Activated CD4-positive, alpha-beta T cell treated with anti-CD3 and anti-CD28 coated beads, Interleukin-2, amount 10 ng/mL, durations not matched to agents 24 days and 14 days (primary cell): ENCODE data around the gene PRDM1. TPM values are rescaled to one million over a fixed set of nuclear protein-coding genes. Genes with fewer than 3 reads are reported as not detected.

Experiments
- DNase-seq: peaks from one replicate; pipeline ENCODE4 v3.0.0; 2022
- H3K27ac Mint-ChIP-seq: one replicate; pipeline ENCODE4 v1.8.0; 2022; ENCODE audit warnings: mild to moderate bottlenecking, mixed read lengths
- H3K27me3 Mint-ChIP-seq: one replicate; pipeline ENCODE4 v1.8.0; 2022; ENCODE audit warnings: mixed read lengths
- H3K36me3 Mint-ChIP-seq: one replicate; pipeline ENCODE4 v1.8.0; 2022; ENCODE audit warnings: low read depth, mild to moderate bottlenecking, mixed read lengths
- H3K4me1 Mint-ChIP-seq: one replicate; pipeline ENCODE4 v1.8.0; 2021; ENCODE audit warnings: mixed read lengths
- H3K4me3 Mint-ChIP-seq: one replicate; pipeline ENCODE4 v1.8.0; 2022; ENCODE audit warnings: mild to moderate bottlenecking, moderate library complexity, mixed read lengths
- H3K9me3 Mint-ChIP-seq: one replicate; pipeline ENCODE4 v1.8.0; 2021; ENCODE audit warnings: mixed read lengths
- intact Hi-C: fragments of 100-400 bp; cut with micrococcal nuclease; formaldehyde crosslinking; loops from one replicate; pipeline ENCODE4 v1.15.1; 2023
- total RNA-seq: library from RNA; stranded (reverse); gene quantifications from 2 replicates; pipeline ENCODE4 v1.2.3, GENCODE V29; 2022

PRDM1 gene
- total RNA-seq, 1 donor from 2014 or later = 37.4 TPM

GRCh38 chr6:106120006-106120405 lies 33.9 kb downstream of the PRDM1 start:
- H3K9me3 Mint-ChIP-seq = peaks cover 7% of the 10 kb centered on the region
- no peak for DNase-seq
- peaks cover 3% of the 10 kb centered on the region for H3K36me3 Mint-ChIP-seq
- peaks cover 2% of the 10 kb centered on the region for H3K27me3 Mint-ChIP-seq
- no peak overlapping the region for H3K4me3 Mint-ChIP-seq
- intact Hi-C loops = no loop called here
- H3K4me1 Mint-ChIP-seq = peaks cover 66% of the 10 kb centered on the region
- H3K27ac Mint-ChIP-seq = no peak overlapping the region

- intact Hi-C loops = no loop called here
- peaks cover 2% of the 10 kb centered on the region for H3K27me3 Mint-ChIP-seq
Measured at GRCh38 chr6:106120406-106120805, 34.3 kb downstream of the PRDM1 start.

DNA sequence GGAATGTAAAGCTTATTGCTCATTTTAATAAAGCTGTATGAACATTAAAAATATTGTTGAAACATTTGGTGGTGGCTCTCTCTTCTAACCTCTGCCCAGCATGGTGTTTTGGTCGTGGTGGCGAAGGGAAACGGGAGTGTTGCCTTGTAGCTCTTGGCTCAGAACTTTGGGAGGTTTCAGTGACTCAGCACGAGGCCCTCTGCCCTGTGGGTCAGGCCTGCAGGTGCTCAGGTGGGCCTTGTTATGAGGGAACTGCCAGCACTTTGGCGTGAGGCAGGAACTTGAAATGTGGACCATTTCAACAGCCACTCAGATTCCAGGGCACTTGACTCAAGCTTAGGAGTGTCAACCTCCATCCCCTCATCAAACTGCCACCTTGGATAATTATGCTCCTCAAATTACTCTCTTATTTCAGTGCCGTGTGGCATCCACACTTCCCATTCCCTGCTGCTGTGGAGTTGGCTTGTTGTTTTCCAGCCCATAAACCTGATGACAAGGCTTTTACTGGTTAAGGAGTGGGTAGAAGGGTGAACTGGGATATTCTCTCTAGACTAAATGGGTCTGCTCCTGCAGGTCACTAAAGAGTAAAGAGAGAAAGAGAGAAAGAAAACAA lies 36.3 kb downstream of the PRDM1 start:
- H3K4me1 Mint-ChIP-seq = peaks cover 61% of the 10 kb centered on the region
- intact Hi-C loops = no loop called here
- H3K36me3 Mint-ChIP-seq = peaks cover 3% of the 10 kb centered on the region
- H3K4me3 Mint-ChIP-seq = no peak overlapping the region
- H3K27ac Mint-ChIP-seq = no peak overlapping the region
- H3K9me3 Mint-ChIP-seq = peaks cover 7% of the 10 kb centered on the region
- peaks cover 2% of the 10 kb centered on the region for H3K27me3 Mint-ChIP-seq
- DNase-seq = no peak

More at GRCh38 chr6:106120406-106120805, 34.3 kb downstream of the PRDM1 start:
- Mint-ChIP-seq H3K9me3 (peaks cover 7% of the 10 kb centered on the region), H3K4me3 (no peak overlapping the region), H3K36me3 (peaks cover 3% of the 10 kb centered on the region), H3K27ac (no peak overlapping the region), H3K4me1 (peaks cover 66% of the 10 kb centered on the region)
- no peak for DNase-seq

GRCh38 chr6:106122938-106123656 lies 37.0 kb downstream of the PRDM1 start:
- H3K9me3 Mint-ChIP-seq = peaks cover 7% of the 10 kb centered on the region
- H3K27me3 Mint-ChIP-seq = peaks cover 2% of the 10 kb centered on the region
- peaks cover 54% of the 10 kb centered on the region for H3K4me1 Mint-ChIP-seq
- H3K36me3 Mint-ChIP-seq = peaks cover 3% of the 10 kb centered on the region
- intact Hi-C loops = no loop called here
- no peak overlapping the region for H3K27ac Mint-ChIP-seq
- no peak for DNase-seq
- H3K4me3 Mint-ChIP-seq = no peak overlapping the region

DNA sequence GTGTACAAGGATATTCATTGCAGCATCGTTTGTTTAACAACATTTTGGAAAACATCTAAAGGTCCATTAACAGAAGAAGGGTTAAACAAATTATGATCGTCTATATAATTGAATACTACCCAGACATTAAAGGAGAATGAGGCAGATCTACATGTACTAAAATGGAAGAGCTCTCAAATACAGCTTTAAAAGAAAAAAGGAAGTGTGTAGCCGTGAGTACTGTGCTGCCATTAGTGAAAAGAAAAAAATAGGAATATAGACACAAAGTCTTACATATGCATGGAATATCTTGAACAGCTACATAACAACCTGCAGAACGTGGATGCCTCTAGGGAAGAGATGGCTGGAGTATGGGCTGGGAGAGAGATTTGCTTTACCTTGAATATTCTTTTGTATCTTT lies 37.9 kb downstream of the PRDM1 start:
- peaks cover 3% of the 10 kb centered on the region for H3K36me3 Mint-ChIP-seq
- H3K27me3 Mint-ChIP-seq = peaks cover 2% of the 10 kb centered on the region
- H3K27ac Mint-ChIP-seq = no peak overlapping the region
- peaks cover 49% of the 10 kb centered on the region for H3K4me1 Mint-ChIP-seq
- DNase-seq = no peak
- intact Hi-C loops = no loop called here
- peaks cover 7% of the 10 kb centered on the region for H3K9me3 Mint-ChIP-seq
- no peak overlapping the region for H3K4me3 Mint-ChIP-seq

- peaks cover 3% of the 10 kb centered on the region for H3K9me3 Mint-ChIP-seq
- peak overlapping the region; percentile 47 for H3K27ac Mint-ChIP-seq
- peaks cover 2% of the 10 kb centered on the region for H3K27me3 Mint-ChIP-seq
- DNase-seq = no peak
- intact Hi-C loops = no loop called here
- H3K4me1 Mint-ChIP-seq = peaks cover 45% of the 10 kb centered on the region
- H3K36me3 Mint-ChIP-seq = peaks cover 3% of the 10 kb centered on the region
- no peak overlapping the region for H3K4me3 Mint-ChIP-seq
Measured at GRCh38 chr6:106124437-106125430, 38.6 kb downstream of the PRDM1 start.

DNA sequence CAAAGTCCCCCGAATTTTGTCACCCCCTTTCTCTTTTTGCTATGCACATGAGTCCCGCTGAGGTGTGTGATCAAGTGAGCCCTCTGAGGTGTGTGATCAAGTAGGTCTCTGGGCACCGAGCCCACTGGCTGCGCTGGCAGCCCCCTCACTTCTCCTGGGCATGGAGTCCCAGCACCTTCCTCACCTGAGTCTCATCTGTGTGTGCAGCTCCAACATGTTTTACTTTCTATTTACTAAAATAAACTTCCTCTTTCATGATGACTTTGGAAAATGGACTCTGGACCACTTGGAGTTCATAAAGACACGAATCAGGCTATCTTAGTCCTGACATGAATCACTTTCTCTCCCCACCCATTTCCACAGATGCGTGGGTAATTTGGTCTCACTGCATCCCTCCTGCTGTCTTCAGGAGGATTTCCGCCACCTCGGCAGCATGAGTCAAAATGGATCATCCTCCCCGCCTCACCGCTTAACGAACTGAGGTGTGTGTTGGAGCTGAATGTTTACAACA lies 39.8 kb downstream of the PRDM1 start:
- no peaks in the 10 kb centered on the region for H3K9me3 Mint-ChIP-seq
- intact Hi-C loops = loop anchor here (1.0 kb wide), 2 partner anchors 9 to 38 kb away; no protein-coding TSS in a partner anchor
- H3K27me3 Mint-ChIP-seq = peaks cover 2% of the 10 kb centered on the region
- H3K27ac Mint-ChIP-seq = peak overlapping the region; percentile 89
- H3K4me1 Mint-ChIP-seq = peaks cover 42% of the 10 kb centered on the region
- H3K4me3 Mint-ChIP-seq = peak overlapping the region; percentile 55
- H3K36me3 Mint-ChIP-seq = no peaks in the 10 kb centered on the region
- peak; percentile 76 for DNase-seq

GRCh38 chr6:106126482-106126881 lies 40.3 kb downstream of the PRDM1 start:
- H3K9me3 Mint-ChIP-seq = no peaks in the 10 kb centered on the region
- no peaks in the 10 kb centered on the region for H3K36me3 Mint-ChIP-seq
- H3K27me3 Mint-ChIP-seq = peaks cover 2% of the 10 kb centered on the region
- peak overlapping the region; percentile 89 for H3K27ac Mint-ChIP-seq
- intact Hi-C loops = loop anchor here (1.0 kb wide), 2 partner anchors 9 to 38 kb away; no protein-coding TSS in a partner anchor
- H3K4me1 Mint-ChIP-seq = peaks cover 42% of the 10 kb centered on the region
- H3K4me3 Mint-ChIP-seq = peak overlapping the region; percentile 55
- DNase-seq = no peak

DNA sequence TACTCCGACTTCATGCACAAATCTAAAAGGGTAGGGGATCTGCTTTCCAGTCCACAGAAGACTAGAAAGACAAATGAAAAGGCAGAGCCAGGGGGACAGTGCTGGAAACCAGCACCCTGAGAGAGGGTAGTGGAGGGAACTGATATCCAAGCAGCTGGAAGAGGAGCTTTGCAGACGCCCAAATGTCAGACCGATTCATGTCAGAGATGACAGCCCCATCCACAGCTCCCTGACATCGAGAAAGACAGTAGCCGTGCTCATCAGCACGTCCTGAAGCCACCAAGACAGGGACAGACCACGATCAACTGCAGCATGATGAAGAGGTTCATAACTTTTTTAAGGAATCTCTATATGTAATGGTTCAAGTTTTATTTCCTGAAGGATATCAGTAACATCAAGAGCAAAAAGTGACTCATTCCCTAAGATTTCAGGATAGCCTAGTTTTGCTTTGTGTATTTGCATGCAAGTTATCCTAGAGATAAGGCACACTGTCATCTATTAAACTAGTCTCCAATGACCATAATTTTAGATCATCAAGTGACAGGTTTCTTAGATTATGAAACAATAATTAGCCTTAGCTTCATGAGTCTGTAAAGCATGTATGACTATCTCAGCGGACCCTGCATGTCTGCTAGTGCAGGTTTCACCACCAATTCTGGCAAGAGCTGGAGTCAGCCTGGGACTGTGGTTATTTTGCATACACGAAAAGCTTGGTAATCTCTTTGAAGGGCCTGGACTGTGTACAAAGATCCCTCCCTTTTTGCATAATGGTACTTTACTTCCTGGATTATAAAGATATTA lies 43.0 kb downstream of the PRDM1 start:
- Mint-ChIP-seq H3K4me1 (peaks cover 33% of the 10 kb centered on the region), H3K4me3 (no peak overlapping the region), H3K36me3 (no peaks in the 10 kb centered on the region), H3K27ac (no peak overlapping the region), H3K9me3 (no peaks in the 10 kb centered on the region), H3K27me3 (no peaks in the 10 kb centered on the region)
- no peak for DNase-seq
- intact Hi-C loops = no loop called here

- intact Hi-C loops = no loop called here
- H3K4me1 Mint-ChIP-seq = peaks cover 26% of the 10 kb centered on the region
- no peaks in the 10 kb centered on the region for H3K9me3 Mint-ChIP-seq
- H3K27me3 Mint-ChIP-seq = no peaks in the 10 kb centered on the region
- no peaks in the 10 kb centered on the region for H3K36me3 Mint-ChIP-seq
- DNase-seq = no peak
- no peak overlapping the region for H3K4me3 Mint-ChIP-seq
- no peak overlapping the region for H3K27ac Mint-ChIP-seq
Measured at GRCh38 chr6:106132153-106132698, 46.1 kb downstream of the PRDM1 start.

DNA sequence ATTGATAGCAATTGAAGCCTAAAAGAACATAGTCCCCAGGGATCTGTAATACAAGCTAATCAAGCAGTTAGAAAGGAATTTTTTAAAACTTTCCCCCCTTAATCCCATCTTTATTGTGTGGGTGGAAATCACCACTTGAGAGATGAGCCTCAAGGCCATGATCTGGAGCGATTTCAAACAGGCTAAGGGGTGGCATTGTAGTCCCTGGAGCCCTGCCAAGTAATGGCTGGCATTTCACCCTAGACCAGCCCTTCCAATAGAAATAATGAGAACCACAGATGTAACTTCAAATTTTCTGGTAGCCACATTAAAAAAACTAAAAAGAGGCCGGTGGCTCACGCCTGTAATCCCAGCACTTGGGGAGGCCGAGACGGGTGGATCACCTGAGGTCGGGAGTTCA lies 46.9 kb downstream of the PRDM1 start:
- Mint-ChIP-seq H3K9me3 (no peaks in the 10 kb centered on the region), H3K36me3 (no peaks in the 10 kb centered on the region), H3K4me1 (peaks cover 28% of the 10 kb centered on the region), H3K4me3 (no peak overlapping the region), H3K27ac (no peak overlapping the region), H3K27me3 (no peaks in the 10 kb centered on the region)
- intact Hi-C loops = no loop called here
- no peak for DNase-seq

GRCh38 chr6:106134087-106134770 lies 48.1 kb downstream of the PRDM1 start:
- no peak for DNase-seq
- Mint-ChIP-seq H3K27me3 (no peaks in the 10 kb centered on the region), H3K36me3 (no peaks in the 10 kb centered on the region), H3K9me3 (no peaks in the 10 kb centered on the region), H3K4me1 (peaks cover 26% of the 10 kb centered on the region), H3K27ac (no peak overlapping the region), H3K4me3 (no peak overlapping the region)
- intact Hi-C loops = no loop called here
